K562 (cell line): ENCODE results near the gene ATP6V0E1. TPM values are rescaled to one million over a fixed set of nuclear protein-coding genes. Genes with fewer than 3 reads are reported as not detected.
A peak's percentile ranks its signal among the peaks of the same experiment; 100 is the strongest.

Experiments used
- ASH1L ChIP-seq: fragments of 450-650 bp; IDR thresholded peaks from 2 replicates; pipeline ENCODE4 v1.6.1; 2018; ENCODE audit warnings: borderline replicate concordance, mild to moderate bottlenecking, low read depth; ENCODE audit not compliant: partially characterized antibody
- BMI1 ChIP-seq: fragments of 150-350 bp; IDR thresholded peaks from 2 replicates; pipeline ENCODE4 v1.6.1; 2014; ENCODE audit warnings: low read length
- CAMTA2 ChIP-seq: fragments of 250-450 bp; sonication (Bioruptor Pico); conservative IDR thresholded peaks from 2 replicates; pipeline ENCODE4 v1.5.1; 2022
- CBX3 ChIP-seq, 2 experiments: IDR thresholded peaks; 1 replicate in 1 of 2; 2 replicates in 1 of 2; pipeline ENCODE4 v1.6.1; 2012; ENCODE audit warnings: inconsistent platforms in 2 of 2, low read length in 2 of 2, borderline replicate concordance in 1 of 2, control low read depth in 1 of 2
- ELK3 ChIP-seq: fragments of 450-650 bp; formaldehyde crosslinking; IDR thresholded peaks from 2 replicates; pipeline ENCODE4 v1.4.0; 2020; ENCODE audit warnings: mild to moderate bottlenecking
- FOXJ2 ChIP-seq: fragments of 200-800 bp; sonication (Bioruptor generic); IDR thresholded peaks from 2 replicates; pipeline ENCODE4 v1.6.1; 2016; ENCODE audit warnings: missing genetic modification characterization, missing compliant biosample characterization
- HBP1 ChIP-seq: fragments of 450-650 bp; formaldehyde crosslinking; IDR thresholded peaks from 2 replicates; pipeline ENCODE4 v1.4.0; 2022; ENCODE audit warnings: missing genetic modification characterization
- IFI16 ChIP-seq: fragments of 250-450 bp; sonication (Bioruptor Pico); IDR thresholded peaks from 2 replicates; pipeline ENCODE4 v2.1.2; 2022; ENCODE audit warnings: mild to moderate bottlenecking, inconsistent platforms
- LCOR ChIP-seq: sonication (generic); formaldehyde crosslinking; IDR thresholded peaks from 2 replicates; pipeline ENCODE4 v1.8.0; 2022; ENCODE audit warnings: mild to moderate bottlenecking, missing genetic modification reagents
- TSHZ1 ChIP-seq: fragments of 250-450 bp; sonication (Bioruptor Pico); IDR thresholded peaks from 2 replicates; pipeline ENCODE4 v1.4.0; 2020; ENCODE audit warnings: mild to moderate bottlenecking, moderate library complexity
- U2AF2 ChIP-seq: fragments of 200-400 bp; formaldehyde crosslinking; optimal IDR thresholded peaks from 2 replicates; pipeline ENCODE3; 2017; ENCODE audit warnings: low read depth, mild to moderate bottlenecking, low read length
- ZNF318 ChIP-seq, 2 experiments: fragments of 450-650 bp; IDR thresholded peaks; 2 replicates each; pipeline ENCODE4 v1.6.1; 2016; ENCODE audit warnings: mild to moderate bottlenecking in 2 of 2, borderline replicate concordance in 1 of 2, low read depth in 1 of 2, moderate library complexity in 1 of 2
- ZZZ3 ChIP-seq: fragments of 450-650 bp; IDR thresholded peaks from 2 replicates; pipeline ENCODE4 v1.6.1; 2016; ENCODE audit warnings: antibody characterized with exemption, mild to moderate bottlenecking, moderate library complexity
- polyA plus RNA-seq, 8 experiments: library from polyadenylated mRNA; depleted of rRNA in 4 of 8; stranded (reverse) in 5 of 8; unstranded in 3 of 8; fragments of >200 nt; fragmentation: Nextera tagmentation in 2 of 8; fragmentation: Illumina TruSeq in 1 of 8; extraction: Ambion mirVana in 2 of 8; extraction: Trizol in 1 of 8; gene quantifications; 2 replicates each; pipeline versions ENCODE4 v1.2.1 to v1.2.3, GENCODE V29; 2011 to 2014; ENCODE audit warnings: inconsistent platforms in 1 of 8, missing spikeins in 1 of 8
- total RNA-seq, 7 experiments: library from RNA; depleted of rRNA in 6 of 7; stranded (reverse); fragments of >200 nt in 6 of 7; fragmentation: Illumina TruSeq in 2 of 7; extraction: Trizol in 2 of 7; gene quantifications; 2 replicates each; pipeline versions ENCODE4 v1.2.1 to v1.2.3, GENCODE V29; 2011 to 2021; ENCODE audit warnings: low replicate concordance in 1 of 7

The ATP6V0E1 gene
- total and polyA plus RNA-seq, 9 of the 15 experiments (the other 6 are each of a cell fraction or from before 2014, with no cell fraction given) = 63.8 to 395 (median 112) TPM

- TF ChIP-seq ZNF318 (IDR thresholded peaks at IDR 0.05; ENCODE audit: borderline replicate concordance in 1 of 2, low read depth in 1 of 2) = no peak
- no peak for TF ChIP-seq CAMTA2 (CRISPR knock-in tag)
- no peak for TF ChIP-seq IFI16 (CRISPR knock-in tag)
- TF ChIP-seq ASH1L = no peak
- no peak for TF ChIP-seq ELK3 (CRISPR knock-in tag)
- TF ChIP-seq TSHZ1 = no peak
- TF ChIP-seq BMI1 = no peak
- no peak for TF ChIP-seq LCOR (CRISPR knock-in tag)
- peak in 1 of 2 experiments; percentile 44; a peak in 2 of 3 replicates for TF ChIP-seq CBX3 (IDR thresholded peaks at IDR 0.05; ENCODE audit: borderline replicate concordance in 1 of 2, low read length in 2 of 2)
- TF ChIP-seq ZZZ3 = no peak
- TF ChIP-seq U2AF2 = no peak
- no peak for TF ChIP-seq HBP1
- no peak; the same call in 1 of the 2 replicates for TF ChIP-seq FOXJ2 (tag)
Measured at GRCh38 chr5:172983542-172984243, at the start of gene ATP6V0E1 (continued).
